Sigmoid colon (tissue), 7 donors: ENCODE measurements around the gene IGFBP2. TPM values are rescaled to one million over a fixed set of nuclear protein-coding genes. Genes with fewer than 3 reads are reported as not detected.
"Not testable (repeated sequence)": the region's sequence is repeated elsewhere in the genome, so short reads cannot be mapped to it uniquely, and the experiment has no call there.

ENCODE experiments used
- DNase-seq: peaks from one replicate; pipeline ENCODE4 v3.0.0-alpha.2; 2019
- H3K27ac ChIP-seq, 4 donors: fragments of 200-600 bp; sonication (generic); one replicate each; pipeline ENCODE4 v1.5.1; 2016 to 2019; ENCODE audit warnings: mild to moderate bottlenecking in 1 of 4
- H3K27me3 ChIP-seq, 3 donors: fragments of 200-600 bp; sonication (generic); one replicate each; pipeline ENCODE4 v1.5.1; 2019; ENCODE audit warnings: mild to moderate bottlenecking in 1 of 3
- H3K36me3 ChIP-seq, 4 donors: fragments of 200-600 bp; sonication (generic); one replicate each; pipeline ENCODE4 v1.5.1; 2016 to 2019
- H3K4me1 ChIP-seq, 4 donors: fragments of 200-600 bp; sonication (generic); one replicate each; pipeline ENCODE4 v1.5.1; 2017 to 2019
- H3K4me3 ChIP-seq, 4 donors: fragments of 200-600 bp; sonication (generic); one replicate each; pipeline ENCODE4 v1.5.1; 2017 to 2019; ENCODE audit warnings: mild to moderate bottlenecking in 2 of 4, moderate library complexity in 1 of 4
- H3K9me3 ChIP-seq, 4 donors: fragments of 200-600 bp in 3 of 4; sonication (generic) in 3 of 4; one replicate each; pipeline versions ENCODE4 v1.5.1 to v1.6.1; 2013 to 2019
- CTCF ChIP-seq, 4 experiments: fragments of 450-650 bp in 3 of 4; fragments of 200-600 bp in 1 of 4; IDR thresholded peaks; one replicate each; pipeline ENCODE4 v1.5.1; 2016 to 2019; ENCODE audit warnings: antibody characterized with exemption in 4 of 4, mild to moderate bottlenecking in 3 of 4, moderate library complexity in 2 of 4
- EP300 ChIP-seq, 4 donors: sonication (generic); formaldehyde crosslinking; IDR thresholded peaks; one replicate each; pipeline ENCODE4 v1.6.1; 2017; ENCODE audit warnings: antibody characterized with exemption in 4 of 4
- POLR2A ChIP-seq, 2 donors: fragments of 450-650 bp; IDR thresholded peaks; one replicate each; pipeline ENCODE4 v1.6.1; 2016; ENCODE audit warnings: antibody characterized with exemption in 2 of 2, mild to moderate bottlenecking in 2 of 2, moderate library complexity in 2 of 2
- POLR2AphosphoS5 ChIP-seq, 4 donors: sonication (generic); formaldehyde crosslinking; IDR thresholded peaks; one replicate each; pipeline ENCODE4 v1.6.1; 2017; ENCODE audit warnings: antibody characterized with exemption in 4 of 4
- WGBS, 2 donors: extraction: QIAGEN DNeasy Blood & Tissue Kit; methylation state at CpG; one replicate each; pipeline ENCODE4 v1.1.7; 2013; 5-methylcytosine and 5-hydroxymethylcytosine counted together
- intact Hi-C: fragments of 100-400 bp; cut with DNase I; formaldehyde crosslinking; loops from one replicate; pipeline ENCODE4 v1.15.1; 2023
- polyA plus RNA-seq, 3 donors: library from polyadenylated mRNA; stranded (reverse); fragments of 200-250 nt; gene quantifications; one replicate each; pipeline ENCODE4 v1.2.3, GENCODE V29; 2013
- total RNA-seq, 4 donors: library from RNA; depleted of rRNA; stranded (reverse); fragments of >200 nt; gene quantifications; one replicate each; pipeline ENCODE4 v1.1.0, GENCODE V29; 2016
- donor health status: healthy with polysubstance abuse.
- donor health status: Bipolar disorder and iron deficiency.
- donor health status: healthy.

IGFBP2 gene
- total and polyA plus RNA-seq, 7 donors = 6.3 to 45.7 (median 30.8) TPM

- TF ChIP-seq EP300 (IDR thresholded peaks at IDR 0.05) (no peak), CTCF (IDR thresholded peaks at IDR 0.05) (no peak), POLR2A (IDR thresholded peaks at IDR 0.05) (no peak), POLR2AphosphoS5 (IDR thresholded peaks at IDR 0.05) (no peak)
- H3K27me3 ChIP-seq = no peaks in the 10 kb centered on the region
- whole genome bisulfite sequencing, 2 donors = 94 to 95% methylated on average over 1 of the region's 1 CpG
- H3K27ac ChIP-seq = no peak overlapping the region
- intact Hi-C loops = no loop called here
- no peak overlapping the region for H3K4me3 ChIP-seq
- no peaks in the 10 kb centered on the region for H3K9me3 ChIP-seq
- peaks cover 0 to 16% (median 14%) of the 10 kb centered on the region in 4 donors for H3K4me1 ChIP-seq
- H3K36me3 ChIP-seq = no peaks in the 10 kb centered on the region
- DNase-seq = no peak
These were observed 39.1 kb upstream of the IGFBP2 start for GRCh38 chr2:216594081-216594480.

GRCh38 chr2:216596236-216596979 is 36.8 kb upstream of the IGFBP2 start:
- no peak for TF ChIP-seq EP300 (IDR thresholded peaks at IDR 0.05)
- TF ChIP-seq POLR2A (IDR thresholded peaks at IDR 0.05) = no peak
- no peak for TF ChIP-seq CTCF (IDR thresholded peaks at IDR 0.05)
- TF ChIP-seq POLR2AphosphoS5 (IDR thresholded peaks at IDR 0.05) = no peak

GRCh38 chr2:216596980-216597509 is 36.2 kb upstream of the IGFBP2 start:
- Histone ChIP-seq H3K27me3 (no peaks in the 10 kb centered on the region), H3K4me1 (peaks cover 0 to 8% (median 4%) of the 10 kb centered on the region in 4 donors), H3K4me3 (no peak overlapping the region), H3K36me3 (no peaks in the 10 kb centered on the region), H3K27ac (no peak overlapping the region), H3K9me3 (no peaks in the 10 kb centered on the region)
- DNase-seq = no peak
- TF ChIP-seq CTCF (IDR thresholded peaks at IDR 0.05) = no peak
- TF ChIP-seq POLR2AphosphoS5 (IDR thresholded peaks at IDR 0.05) = no peak
- no peak for TF ChIP-seq POLR2A (IDR thresholded peaks at IDR 0.05)
- TF ChIP-seq EP300 (IDR thresholded peaks at IDR 0.05) = no peak
- WGBS, 2 donors = 70 to 76% methylated on average over 5 of the region's 5 CpGs
- intact Hi-C loops = no loop called here

More at GRCh38 chr2:216596236-216596979, 36.8 kb upstream of the IGFBP2 start:
- no peak overlapping the region for H3K4me3 ChIP-seq
- intact Hi-C loops = no loop called here
- H3K27ac ChIP-seq = no peak overlapping the region
- no peaks in the 10 kb centered on the region for H3K27me3 ChIP-seq
- DNase-seq = no peak
- peaks cover 0 to 8% (median 4%) of the 10 kb centered on the region in 4 donors for H3K4me1 ChIP-seq
- no peaks in the 10 kb centered on the region for H3K36me3 ChIP-seq
- H3K9me3 ChIP-seq = no peaks in the 10 kb centered on the region
- WGBS, 2 donors = 8 to 49% methylated on average over 8 of the region's 8 CpGs

GRCh38 chr2:216597825-216598224 is 35.4 kb upstream of the IGFBP2 start:
- H3K4me3 ChIP-seq, H3K36me3 ChIP-seq, H3K4me1 ChIP-seq, H3K27ac ChIP-seq, H3K27me3 ChIP-seq, intact Hi-C loops, DNase-seq, H3K9me3 ChIP-seq: not testable (repeated sequence)
- WGBS, 2 donors = 70 to 83% methylated on average over 7 of the region's 7 CpGs

GRCh38 chr2:216601632-216602409 is 31.4 kb upstream of the IGFBP2 start:
- Histone ChIP-seq H3K4me3 (no peak overlapping the region), H3K27ac (no peak overlapping the region), H3K4me1 (peaks cover 0 to 8% (median 3%) of the 10 kb centered on the region in 4 donors), H3K9me3 (no peaks in the 10 kb centered on the region), H3K36me3 (no peaks in the 10 kb centered on the region), H3K27me3 (no peaks in the 10 kb centered on the region)
- WGBS, 2 donors = 75 to 87% methylated on average over 12 of the region's 12 CpGs
- TF ChIP-seq POLR2AphosphoS5 (IDR thresholded peaks at IDR 0.05) (no peak), EP300 (IDR thresholded peaks at IDR 0.05) (no peak), CTCF (IDR thresholded peaks at IDR 0.05) (no peak), POLR2A (IDR thresholded peaks at IDR 0.05) (no peak)
- intact Hi-C loops = no loop called here
- no peak for DNase-seq
